ENCODE measurements around the gene GPD2.
"Not testable (repeated sequence)": the region's sequence is repeated elsewhere in the genome, so short reads cannot be mapped to it uniquely, and the experiment has no call there.

Gene GPD2

GRCh38 chr2:156480376-156480775 is 44.2 kb downstream of the GPD2 start:
- DNase-seq, result no peak

- no peak for DNase-seq
Observed at GRCh38 chr2:156481312-156481711, 45.1 kb downstream of the GPD2 start.

- no peak for DNase-seq
Observed at GRCh38 chr2:156483741-156484173, 47.6 kb downstream of the GPD2 start.

- DNase-seq, result no peak
Observed at GRCh38 chr2:156486147-156486546, 50.0 kb downstream of the GPD2 start.

- no peak for DNase-seq
Observed at GRCh38 chr2:156486614-156487013, 50.4 kb downstream of the GPD2 start.

GRCh38 chr2:156489195-156489594 is 53.0 kb downstream of the GPD2 start:
- DNase-seq, result no peak

GRCh38 chr2:156489750-156490465 is 53.7 kb downstream of the GPD2 start:
- no peak for DNase-seq

- DNase-seq, result no peak
Observed at GRCh38 chr2:156490466-156490840, 54.3 kb downstream of the GPD2 start.

- DNase-seq, result no peak
Observed at GRCh38 chr2:156491176-156491575, 55.0 kb downstream of the GPD2 start.

- no peak for DNase-seq
Observed at GRCh38 chr2:156492979-156493378, 56.8 kb downstream of the GPD2 start.

GRCh38 chr2:156495998-156496397 is 59.8 kb downstream of the GPD2 start:
- DNase-seq, result not testable (repeated sequence)

GRCh38 chr2:156505696-156506095 is 69.5 kb downstream of the GPD2 start:
- DNase-seq, result no peak

- no peak for DNase-seq
Observed at GRCh38 chr2:156511122-156511521, 74.9 kb downstream of the GPD2 start.

- DNase-seq, result no peak
Observed at GRCh38 chr2:156511803-156512202, 75.6 kb downstream of the GPD2 start.

GRCh38 chr2:156512451-156512850 is 76.3 kb downstream of the GPD2 start:
- DNase-seq, result no peak

- no peak for DNase-seq
Observed at GRCh38 chr2:156513219-156513618, 77.0 kb downstream of the GPD2 start.

- DNase-seq, result no peak
Observed at GRCh38 chr2:156517419-156517818, 81.2 kb downstream of the GPD2 start.

- DNase-seq, result no peak
Observed at GRCh38 chr2:156518138-156518537, 82.0 kb downstream of the GPD2 start.

GRCh38 chr2:156522864-156523440 is 86.8 kb downstream of the GPD2 start:
- no peak for DNase-seq

GRCh38 chr2:156526950-156527636 is 90.9 kb downstream of the GPD2 start:
- DNase-seq, result no peak

GRCh38 chr2:156528583-156528982 is 92.4 kb downstream of the GPD2 start:
- DNase-seq, result not testable (repeated sequence)

- no peak for DNase-seq
Observed at GRCh38 chr2:156532989-156533388, 96.8 kb downstream of the GPD2 start.

- no peak for DNase-seq
Observed at GRCh38 chr2:156536534-156536933, 100.4 kb downstream of the GPD2 start.

- DNase-seq, result no peak
Observed at GRCh38 chr2:156537141-156537540, 101.0 kb downstream of the GPD2 start.
